ENCODE measurements around the gene CSRP2.

DNA sequence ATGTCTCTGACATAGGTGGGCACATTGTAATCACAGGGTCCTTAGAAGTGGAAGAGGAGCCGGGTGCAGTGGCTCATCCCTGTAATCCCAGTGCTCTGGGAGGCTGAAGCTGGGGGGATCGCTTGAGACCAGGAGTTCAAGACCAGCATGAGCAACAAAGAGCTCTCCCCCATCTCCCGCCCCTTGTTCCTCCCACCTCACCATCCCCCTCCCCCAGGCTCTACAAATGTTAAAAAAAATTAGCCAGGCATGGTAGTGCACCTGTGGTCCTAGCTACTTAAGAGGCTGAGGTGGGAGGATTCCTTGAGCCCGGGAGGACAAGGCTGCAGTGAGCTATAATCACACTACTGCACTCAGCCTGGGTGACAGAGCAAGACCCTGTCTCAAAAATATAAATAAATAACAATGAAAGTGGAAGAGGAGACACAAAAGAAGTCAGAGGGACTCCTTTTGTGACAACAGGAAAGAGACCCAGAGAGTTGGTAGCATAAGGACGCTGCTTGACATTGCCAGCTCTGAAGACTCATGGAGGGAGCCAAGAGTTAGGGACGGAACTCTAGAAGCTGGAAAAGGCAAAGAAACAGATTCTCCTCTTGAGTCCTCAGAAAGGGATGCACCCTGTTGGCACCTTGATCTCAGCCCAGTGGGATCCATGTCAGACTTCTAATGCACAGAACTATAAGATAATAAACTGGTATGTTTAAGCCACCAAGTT, 29.6 kb upstream of the CSRP2 start:
- TF ChIP-seq, protein P1, sequence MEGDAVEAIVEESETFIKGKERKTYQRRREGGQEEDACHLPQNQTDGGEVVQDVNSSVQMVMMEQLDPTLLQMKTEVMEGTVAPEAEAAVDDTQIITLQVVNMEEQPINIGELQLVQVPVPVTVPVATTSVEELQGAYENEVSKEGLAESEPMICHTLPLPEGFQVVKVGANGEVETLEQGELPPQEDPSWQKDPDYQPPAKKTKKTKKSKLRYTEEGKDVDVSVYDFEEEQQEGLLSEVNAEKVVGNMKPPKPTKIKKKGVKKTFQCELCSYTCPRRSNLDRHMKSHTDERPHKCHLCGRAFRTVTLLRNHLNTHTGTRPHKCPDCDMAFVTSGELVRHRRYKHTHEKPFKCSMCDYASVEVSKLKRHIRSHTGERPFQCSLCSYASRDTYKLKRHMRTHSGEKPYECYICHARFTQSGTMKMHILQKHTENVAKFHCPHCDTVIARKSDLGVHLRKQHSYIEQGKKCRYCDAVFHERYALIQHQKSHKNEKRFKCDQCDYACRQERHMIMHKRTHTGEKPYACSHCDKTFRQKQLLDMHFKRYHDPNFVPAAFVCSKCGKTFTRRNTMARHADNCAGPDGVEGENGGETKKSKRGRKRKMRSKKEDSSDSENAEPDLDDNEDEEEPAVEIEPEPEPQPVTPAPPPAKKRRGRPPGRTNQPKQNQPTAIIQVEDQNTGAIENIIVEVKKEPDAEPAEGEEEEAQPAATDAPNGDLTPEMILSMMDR (CRISPR knock-in tag; IDR thresholded peaks at IDR 0.05), result no peak
- TF ChIP-seq, protein P2, sequence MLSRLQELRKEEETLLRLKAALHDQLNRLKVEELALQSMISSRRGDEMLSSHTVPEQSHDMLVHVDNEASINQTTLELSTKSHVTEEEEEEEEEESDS (CRISPR knock-in tag; IDR thresholded peaks at IDR 0.05; ENCODE audit: borderline replicate concordance), result no peak
- TF ChIP-seq ZNF761 (CRISPR knock-in tag; conservative IDR thresholded peaks at IDR 0.05) (no peak), KDM5B (CRISPR knock-in tag; IDR thresholded peaks at IDR 0.05; ENCODE audit: borderline replicate concordance) (no peak), SMAD3 (CRISPR knock-in tag; IDR thresholded peaks at IDR 0.05) (no peak), BRCA1 (CRISPR knock-in tag; IDR thresholded peaks at IDR 0.05) (no peak), ZNF558 (CRISPR knock-in tag; IDR thresholded peaks at IDR 0.05; ENCODE audit: borderline replicate concordance) (no peak)
- TF ChIP-seq, protein P3, sequence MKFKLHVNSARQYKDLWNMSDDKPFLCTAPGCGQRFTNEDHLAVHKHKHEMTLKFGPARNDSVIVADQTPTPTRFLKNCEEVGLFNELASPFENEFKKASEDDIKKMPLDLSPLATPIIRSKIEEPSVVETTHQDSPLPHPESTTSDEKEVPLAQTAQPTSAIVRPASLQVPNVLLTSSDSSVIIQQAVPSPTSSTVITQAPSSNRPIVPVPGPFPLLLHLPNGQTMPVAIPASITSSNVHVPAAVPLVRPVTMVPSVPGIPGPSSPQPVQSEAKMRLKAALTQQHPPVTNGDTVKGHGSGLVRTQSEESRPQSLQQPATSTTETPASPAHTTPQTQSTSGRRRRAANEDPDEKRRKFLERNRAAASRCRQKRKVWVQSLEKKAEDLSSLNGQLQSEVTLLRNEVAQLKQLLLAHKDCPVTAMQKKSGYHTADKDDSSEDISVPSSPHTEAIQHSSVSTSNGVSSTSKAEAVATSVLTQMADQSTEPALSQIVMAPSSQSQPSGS (CRISPR knock-in tag; IDR thresholded peaks at IDR 0.05), result no peak

Data from HepG2 (cell line).